Stimulated activated CD8-positive, alpha-beta memory T cell treated with anti-CD3 and anti-CD28 coated beads, Interleukin-4, amount 100 ng/mL, for 1 hour (primary cell): Measurements from ENCODE around the gene ADGRB3.

Source experiments
- DNase-seq, 2 donors: peaks; one replicate each; pipeline ENCODE4 v3.0.0-alpha.2; 2020; ENCODE audit warnings: low read depth in 2 of 2, low spot score in 1 of 2

The ADGRB3 gene

DNA sequence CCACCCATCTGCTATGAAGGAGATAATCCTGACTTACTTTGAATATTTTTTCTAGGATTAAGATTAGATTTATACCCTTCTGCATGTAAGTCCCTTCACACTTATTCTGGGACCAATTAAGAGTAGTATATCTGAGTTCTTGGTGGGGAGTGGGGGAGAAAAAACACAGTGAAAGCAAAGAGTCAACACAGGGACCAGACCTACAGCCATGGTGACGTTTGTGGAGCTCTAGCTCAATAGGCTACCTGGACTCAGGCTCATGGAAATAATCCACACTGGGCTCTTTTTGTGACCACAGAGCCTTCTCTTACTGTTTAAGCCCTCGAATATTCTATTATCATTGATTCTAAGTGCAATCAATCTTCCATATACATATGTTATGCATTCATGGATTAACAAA is 670.4 kb downstream of the ADGRB3 start:
- DNase-seq, result no peak

- no peak for DNase-seq
Observed at GRCh38 chr6:69308584-69308983, 673.5 kb downstream of the ADGRB3 start.

DNA sequence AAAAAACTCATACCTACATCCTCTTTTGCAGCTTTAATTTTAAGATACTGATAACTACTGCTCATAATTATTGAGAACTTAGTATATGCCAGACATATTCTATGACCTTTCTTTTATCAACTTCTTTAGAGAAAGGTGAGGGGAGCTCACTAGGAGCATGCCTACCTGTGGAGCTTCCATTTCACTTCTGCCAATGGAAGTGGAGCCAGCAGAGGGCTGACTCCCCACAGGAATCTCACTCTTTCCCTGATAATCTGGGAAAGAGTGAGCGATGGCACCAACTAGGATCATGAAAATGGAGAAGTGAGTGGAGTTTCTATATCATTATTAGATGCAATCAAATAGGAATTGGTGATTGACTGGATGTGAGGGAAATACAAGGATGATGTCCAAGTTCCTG is 676.8 kb downstream of the ADGRB3 start:
- no peak for DNase-seq

GRCh38 chr6:69314001-69314400 is 678.9 kb downstream of the ADGRB3 start:
- no peak for DNase-seq

- no peak for DNase-seq
Observed at GRCh38 chr6:69314531-69314930, 679.4 kb downstream of the ADGRB3 start.

DNA sequence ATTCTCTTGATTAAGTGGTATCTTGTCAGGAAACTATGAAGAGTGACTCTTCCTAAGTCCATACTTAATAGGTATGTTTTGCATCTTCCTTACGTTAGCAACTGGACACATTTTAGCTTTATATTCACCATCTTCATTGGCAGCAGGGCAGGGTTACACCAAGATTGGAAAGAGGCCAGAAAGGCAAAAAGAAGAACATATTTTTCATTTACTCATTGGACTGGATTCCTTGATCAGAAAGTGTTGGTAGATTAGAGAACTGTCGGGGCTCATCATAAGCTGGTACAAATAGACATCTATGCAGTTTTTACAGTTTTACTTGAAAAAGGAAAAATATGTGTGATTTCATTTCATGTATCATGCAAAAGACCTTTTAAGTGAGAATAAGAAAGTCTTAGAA is 696.8 kb downstream of the ADGRB3 start:
- no peak for DNase-seq

DNA sequence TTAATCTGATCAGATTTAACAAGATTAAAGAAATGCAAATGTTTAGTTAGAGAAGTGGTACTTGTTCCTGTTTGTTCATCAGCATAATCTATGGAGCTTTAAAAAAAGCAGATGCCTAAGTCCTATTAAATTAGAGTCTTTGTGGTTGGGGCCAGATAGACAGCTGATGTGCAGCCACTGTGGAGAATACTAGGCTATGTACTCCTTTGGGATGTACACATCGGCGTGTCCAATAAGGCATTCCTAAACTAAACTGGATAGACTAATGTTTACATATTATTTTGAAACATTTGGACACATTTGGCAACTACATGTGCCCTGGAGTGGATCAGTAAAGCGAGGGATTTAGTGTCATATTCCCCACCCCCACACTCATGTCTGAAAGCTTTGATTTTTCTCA is 702.2 kb downstream of the ADGRB3 start:
- DNase-seq, result no peak

- no peak for DNase-seq
Observed at GRCh38 chr6:69338431-69339162, 703.5 kb downstream of the ADGRB3 start.

DNA sequence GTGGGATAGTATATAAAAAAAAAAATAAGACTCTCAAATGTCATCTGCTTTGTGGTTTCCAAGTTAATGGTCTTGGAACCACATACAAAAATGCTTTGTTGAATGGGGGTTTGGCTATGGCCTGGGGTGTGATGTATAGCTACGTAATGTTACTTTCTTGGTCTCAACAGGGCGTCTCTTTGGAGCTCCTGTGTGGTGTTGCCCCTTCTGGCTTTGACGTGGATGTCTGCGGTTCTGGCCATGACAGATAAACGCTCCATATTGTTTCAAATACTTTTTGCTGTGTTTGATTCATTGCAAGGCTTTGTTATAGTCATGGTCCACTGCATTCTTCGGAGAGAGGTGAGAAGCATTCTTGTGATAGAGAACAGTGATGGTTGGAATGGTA is 704.1 kb downstream of the ADGRB3 start:
- DNase-seq, result no peak

DNA sequence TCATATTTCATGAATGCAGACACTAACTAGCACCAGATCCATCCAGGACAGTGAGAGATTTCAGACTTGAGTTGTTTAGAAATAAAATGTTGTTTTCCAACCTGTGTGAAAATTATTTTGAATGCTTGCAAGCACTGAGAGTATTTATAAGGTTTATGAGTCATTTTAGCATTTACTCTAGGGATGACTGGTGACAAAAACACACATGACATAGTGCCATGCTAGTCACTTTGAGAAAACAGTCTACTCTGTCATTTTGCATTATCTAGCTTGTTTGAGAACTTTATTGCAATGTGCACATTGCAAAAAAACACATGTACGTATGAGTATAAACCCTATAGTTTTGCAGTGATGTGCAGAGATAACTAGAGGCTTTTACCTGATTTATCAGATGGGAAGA is 705.1 kb downstream of the ADGRB3 start:
- no peak for DNase-seq

DNA sequence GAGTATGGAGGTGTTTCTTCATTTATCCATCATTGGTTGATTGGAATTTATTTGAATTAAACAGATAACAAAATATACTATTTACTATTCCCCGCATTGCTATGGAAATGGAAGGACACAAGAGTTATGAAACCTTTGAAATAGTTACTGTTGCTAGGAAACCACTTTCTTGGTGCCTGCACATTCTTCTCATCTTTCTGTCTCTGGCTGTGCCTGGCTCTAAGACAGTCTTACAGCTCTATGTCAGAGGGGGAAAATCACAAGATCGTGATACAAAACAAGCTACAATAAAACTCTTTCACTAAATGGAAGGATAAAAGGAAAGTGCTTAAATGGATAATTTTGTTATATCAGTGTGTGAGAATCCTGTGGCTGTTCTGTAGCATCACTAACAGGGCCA is 708.8 kb downstream of the ADGRB3 start:
- no peak for DNase-seq

- DNase-seq, result no peak
Observed at GRCh38 chr6:69349771-69350170, 714.7 kb downstream of the ADGRB3 start.

DNA sequence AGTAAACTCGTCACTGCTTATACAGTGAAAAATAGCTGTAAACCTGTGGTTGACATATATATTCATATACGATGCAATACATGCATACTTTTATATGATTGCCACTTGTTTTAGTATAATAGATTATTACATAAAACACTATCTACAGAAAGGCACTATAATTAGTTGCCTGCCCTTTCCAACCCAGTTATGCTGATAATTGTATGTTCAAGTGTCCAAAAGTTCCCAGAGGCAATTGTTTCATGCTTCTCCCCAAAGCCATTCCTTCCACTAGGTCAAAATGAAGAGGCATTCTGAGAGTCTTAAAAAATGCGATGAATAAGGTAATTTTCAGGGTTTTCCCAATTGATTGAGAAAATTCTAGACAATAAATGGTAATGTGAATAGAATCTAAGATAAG is 727.1 kb downstream of the ADGRB3 start:
- DNase-seq, result no peak

GRCh38 chr6:69366831-69367230 is 731.7 kb downstream of the ADGRB3 start:
- DNase-seq, result no peak

DNA sequence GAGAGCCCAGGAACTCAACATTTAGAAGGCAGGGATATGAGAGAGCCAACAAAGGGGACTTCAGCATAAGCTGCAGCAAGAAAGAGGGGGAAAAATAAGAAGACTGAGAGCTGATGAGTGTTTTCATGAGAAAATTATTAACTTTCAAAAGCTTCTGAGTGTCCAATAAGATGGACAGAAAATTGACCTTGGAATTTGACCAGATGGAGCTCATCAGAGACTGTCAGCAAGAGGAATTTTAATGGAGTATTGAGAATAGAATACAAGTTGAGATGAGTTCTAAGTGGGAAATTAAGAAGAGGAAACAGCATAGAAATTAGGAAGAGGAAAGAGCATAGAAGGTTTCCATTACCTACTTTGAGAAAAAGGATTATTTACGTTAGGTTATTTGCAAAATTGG is 733.5 kb downstream of the ADGRB3 start:
- no peak for DNase-seq

- DNase-seq, result no peak
Observed at GRCh38 chr6:69370763-69371162, 735.7 kb downstream of the ADGRB3 start.

DNA sequence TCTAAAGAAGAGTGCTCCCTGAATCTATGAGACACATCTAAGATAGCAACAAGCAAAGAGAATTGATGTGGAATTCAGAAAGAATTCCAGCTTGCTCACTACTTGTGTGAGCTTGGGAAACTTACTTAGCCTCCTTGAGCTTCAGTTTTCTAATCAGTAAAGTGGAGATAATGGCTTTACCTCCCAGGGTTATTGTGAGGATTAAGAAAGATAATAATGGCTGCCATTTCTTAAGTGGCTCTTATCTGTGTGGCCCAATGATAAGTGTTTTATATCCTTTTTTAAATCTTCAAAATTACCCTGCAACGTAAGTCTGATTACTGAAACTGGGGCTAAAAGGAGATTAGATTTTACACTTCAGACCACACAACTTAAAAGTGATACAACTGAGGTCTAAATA is 743.2 kb downstream of the ADGRB3 start:
- DNase-seq, result no peak

- DNase-seq, result no peak
Observed at GRCh38 chr6:69379518-69379917, 744.4 kb downstream of the ADGRB3 start.

GRCh38 chr6:69383627-69384026 is 748.5 kb downstream of the ADGRB3 start:
- no peak for DNase-seq

DNA sequence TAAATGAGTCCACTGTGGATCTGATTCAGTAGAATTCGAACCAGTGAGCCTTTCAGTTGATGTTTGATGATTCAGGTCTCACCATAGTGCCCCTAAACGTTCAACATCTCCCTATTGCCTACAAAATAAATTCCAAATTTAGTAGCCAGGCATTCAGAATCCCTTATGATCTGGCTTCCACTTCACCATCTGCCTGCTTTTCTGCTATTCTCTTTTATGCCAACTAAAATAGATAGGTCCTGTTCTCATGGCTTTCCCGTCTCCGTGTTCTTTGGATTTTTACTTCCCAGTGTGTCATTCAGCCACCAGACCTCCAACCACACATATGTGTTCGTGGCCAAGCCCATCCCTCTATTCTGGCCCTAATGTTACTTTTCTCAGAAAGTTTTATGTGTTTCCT is 751.3 kb downstream of the ADGRB3 start:
- DNase-seq, result no peak

GRCh38 chr6:69390125-69390524 is 755.0 kb downstream of the ADGRB3 start:
- no peak for DNase-seq

DNA sequence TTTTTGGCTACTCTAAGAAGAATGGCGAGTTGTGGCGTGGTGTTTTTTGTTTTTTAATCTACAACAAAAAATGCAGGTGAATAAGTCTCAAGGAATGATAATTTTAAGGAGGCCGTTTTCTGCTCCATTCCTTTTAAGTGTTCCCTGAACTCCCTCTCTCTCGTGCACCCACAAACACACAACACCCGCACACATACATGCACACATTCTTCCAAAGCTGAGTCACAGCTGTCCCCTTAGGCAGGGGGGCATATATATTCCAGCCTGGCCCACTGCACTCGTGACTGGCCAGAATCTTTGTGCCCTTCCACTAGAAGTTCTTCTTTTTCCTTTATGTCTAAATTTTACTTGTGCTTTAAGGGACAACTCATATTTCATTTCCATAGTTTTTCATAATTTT is 756.0 kb downstream of the ADGRB3 start:
- no peak for DNase-seq

- no peak for DNase-seq
Observed at GRCh38 chr6:69392745-69393144, 757.7 kb downstream of the ADGRB3 start.

GRCh38 chr6:69398311-69398710 is 763.2 kb downstream of the ADGRB3 start:
- DNase-seq, result no peak
